ENCODE results near the gene NINJ1. TPM values are rescaled to one million over a fixed set of nuclear protein-coding genes. Genes with fewer than 3 reads are reported as not detected.

The NINJ1 gene
- total and polyA plus RNA-seq, 2 donors (not counting 1 experiment from before 2014, with no cell fraction given): 8.3 to 13.2 TPM

DNA sequence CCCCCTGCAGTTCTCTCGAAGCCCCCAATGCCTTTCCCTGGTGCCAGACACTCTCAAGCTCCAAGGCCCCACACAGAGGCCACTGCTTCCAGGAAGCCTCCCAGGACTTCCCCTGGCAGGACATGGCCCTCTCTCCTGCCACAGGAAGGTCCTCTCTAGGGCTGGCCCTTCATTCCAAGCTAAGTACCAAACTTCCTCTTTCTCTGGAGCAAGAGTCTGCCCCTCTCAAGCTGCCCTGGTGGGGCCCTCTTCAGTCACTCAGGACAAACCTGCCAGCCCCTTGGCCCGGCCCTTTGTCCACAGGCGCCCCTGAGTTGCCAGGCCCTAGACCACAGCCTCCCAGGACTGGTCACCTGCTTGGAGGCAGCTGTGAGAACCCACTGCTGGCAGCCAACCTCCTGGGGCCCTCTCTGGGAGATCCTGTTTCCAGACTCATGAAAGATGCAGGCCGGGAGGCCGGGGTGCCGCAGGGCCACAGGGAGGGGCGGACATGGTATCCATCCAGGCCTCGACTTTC lies 6.6 kb downstream of the NINJ1 start:
- Histone ChIP-seq H3K9me3 (ENCODE audit: control extremely low read depth in 1 of 3, control insufficient read depth in 2 of 3, insufficient read depth in 1 of 3, low read length in 2 of 3) (no peaks in the 10 kb centered on the region), H3K4me1 (ENCODE audit: control insufficient read depth in 2 of 2, insufficient read depth in 2 of 2, low read length in 2 of 2) (peaks cover 3 to 13% of the 10 kb centered on the region in 2 donors), H4K20me1 (ENCODE audit: control insufficient read depth, insufficient read depth, low read length, poor library complexity, severe bottlenecking) (no peaks in the 10 kb centered on the region), H2AFZ (ENCODE audit: insufficient read depth, low read depth, low read length, poor library complexity, severe bottlenecking) (no peak overlapping the region), H3K4me2 (replicated peaks; ENCODE audit: low read depth, low read length, poor library complexity, severe bottlenecking) (no peak overlapping the region), H3K36me3 (replicated peaks in 1 of 2; ENCODE audit: control extremely low read depth in 1 of 2, control insufficient read depth in 1 of 2, extremely low read depth in 1 of 2, insufficient read depth in 2 of 2, low read length in 1 of 2) (no peaks in the 10 kb centered on the region), H3K27me3 (replicated peaks in 1 of 4; ENCODE audit: control extremely low read depth in 1 of 4, control insufficient read depth in 3 of 4, insufficient read depth in 4 of 4, low read length in 3 of 4) (no peaks in the 10 kb centered on the region), H3K4me3 (ENCODE audit: control extremely low read depth in 1 of 5, extremely low read depth in 1 of 5, insufficient read depth in 1 of 5, low read depth in 2 of 5, low read length in 4 of 5) (no peak overlapping the region), H3K79me2 (ENCODE audit: control insufficient read depth, insufficient read depth, low read length) (peaks cover 6% of the 10 kb centered on the region), H3K27ac (ENCODE audit: low read length in 2 of 2) (no peak overlapping the region), H3K9ac (ENCODE audit: low read length) (no peak overlapping the region)
- ChIA-PET POLR2A (no interaction called here), CTCF (no interaction called here)
- 71% methylated on average over 8 of the region's 8 CpGs for WGBS (ENCODE audit: insufficient coverage)
- intact Hi-C loops (cut with micrococcal nuclease): no loop called here
- TF ChIP-seq, protein P1, sequence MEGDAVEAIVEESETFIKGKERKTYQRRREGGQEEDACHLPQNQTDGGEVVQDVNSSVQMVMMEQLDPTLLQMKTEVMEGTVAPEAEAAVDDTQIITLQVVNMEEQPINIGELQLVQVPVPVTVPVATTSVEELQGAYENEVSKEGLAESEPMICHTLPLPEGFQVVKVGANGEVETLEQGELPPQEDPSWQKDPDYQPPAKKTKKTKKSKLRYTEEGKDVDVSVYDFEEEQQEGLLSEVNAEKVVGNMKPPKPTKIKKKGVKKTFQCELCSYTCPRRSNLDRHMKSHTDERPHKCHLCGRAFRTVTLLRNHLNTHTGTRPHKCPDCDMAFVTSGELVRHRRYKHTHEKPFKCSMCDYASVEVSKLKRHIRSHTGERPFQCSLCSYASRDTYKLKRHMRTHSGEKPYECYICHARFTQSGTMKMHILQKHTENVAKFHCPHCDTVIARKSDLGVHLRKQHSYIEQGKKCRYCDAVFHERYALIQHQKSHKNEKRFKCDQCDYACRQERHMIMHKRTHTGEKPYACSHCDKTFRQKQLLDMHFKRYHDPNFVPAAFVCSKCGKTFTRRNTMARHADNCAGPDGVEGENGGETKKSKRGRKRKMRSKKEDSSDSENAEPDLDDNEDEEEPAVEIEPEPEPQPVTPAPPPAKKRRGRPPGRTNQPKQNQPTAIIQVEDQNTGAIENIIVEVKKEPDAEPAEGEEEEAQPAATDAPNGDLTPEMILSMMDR (IDR thresholded peaks at IDR 0.05): no peak
- TF ChIP-seq EZH2 (IDR thresholded peaks at IDR 0.05; ENCODE audit: borderline replicate concordance, insufficient read depth, low read depth, low read length, poor library complexity, severe bottlenecking): no peak
- ATAC-seq (ENCODE audit: low read depth): no peak
- H3K27me3 Mint-ChIP-seq: no peaks in the 10 kb centered on the region
- H3K4me3 Mint-ChIP-seq: no peak overlapping the region
- no peaks in the 10 kb centered on the region for H3K9me3 Mint-ChIP-seq (ENCODE audit: insufficient read depth)
- H3K27ac Mint-ChIP-seq: no peak overlapping the region
- DNase-seq: peak; percentile 35
- H3K4me1 Mint-ChIP-seq: peaks cover 27% of the 10 kb centered on the region

DNA sequence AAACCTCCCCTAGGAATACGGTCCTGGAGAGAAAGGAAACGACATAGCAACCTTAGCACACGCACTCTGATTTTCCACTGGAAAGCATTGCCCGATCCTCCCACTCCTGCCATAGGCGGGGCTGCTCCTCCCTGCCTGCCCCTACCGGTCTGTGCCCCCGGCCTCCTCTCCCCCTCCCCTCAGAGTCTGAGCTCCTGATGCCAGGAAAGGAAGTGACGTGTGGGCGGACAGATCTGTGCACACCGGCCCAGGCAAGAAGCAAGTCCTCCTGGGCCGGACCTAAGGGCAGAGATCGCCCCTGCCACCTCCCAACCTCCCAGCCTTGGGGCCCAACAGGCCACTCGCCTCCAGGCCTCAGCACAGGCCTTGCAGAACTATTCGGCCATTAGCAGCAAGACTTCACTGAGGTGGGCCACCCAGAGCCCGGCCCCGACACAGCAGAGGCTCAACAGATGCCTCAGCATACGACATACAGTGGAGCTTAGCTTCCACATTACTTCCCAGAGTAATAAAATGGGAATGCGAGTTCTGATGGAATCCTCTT lies 7.2 kb downstream of the NINJ1 start:
- Histone ChIP-seq H3K4me2 (replicated peaks; ENCODE audit: low read depth, low read length, poor library complexity, severe bottlenecking) (peak overlapping the region; percentile 25), H3K79me2 (ENCODE audit: control insufficient read depth, insufficient read depth, low read length) (peaks cover under 1% of the 10 kb centered on the region), H3K36me3 (replicated peaks in 1 of 2; ENCODE audit: control extremely low read depth in 1 of 2, control insufficient read depth in 1 of 2, extremely low read depth in 1 of 2, insufficient read depth in 2 of 2, low read length in 1 of 2) (no peaks in the 10 kb centered on the region), H2AFZ (ENCODE audit: insufficient read depth, low read depth, low read length, poor library complexity, severe bottlenecking) (no peak overlapping the region), H3K4me1 (ENCODE audit: control insufficient read depth in 2 of 2, insufficient read depth in 2 of 2, low read length in 2 of 2) (peaks cover 3 to 13% of the 10 kb centered on the region in 2 donors), H3K27ac (ENCODE audit: low read length in 2 of 2) (no peak overlapping the region), H3K9ac (ENCODE audit: low read length) (no peak overlapping the region), H3K27me3 (replicated peaks in 1 of 4; ENCODE audit: control extremely low read depth in 1 of 4, control insufficient read depth in 3 of 4, insufficient read depth in 4 of 4, low read length in 3 of 4) (no peaks in the 10 kb centered on the region), H3K9me3 (ENCODE audit: control extremely low read depth in 1 of 3, control insufficient read depth in 2 of 3, insufficient read depth in 1 of 3, low read length in 2 of 3) (no peaks in the 10 kb centered on the region), H4K20me1 (ENCODE audit: control insufficient read depth, insufficient read depth, low read length, poor library complexity, severe bottlenecking) (no peaks in the 10 kb centered on the region), H3K4me3 (ENCODE audit: control extremely low read depth in 1 of 5, extremely low read depth in 1 of 5, insufficient read depth in 1 of 5, low read depth in 2 of 5, low read length in 4 of 5) (no peak overlapping the region)
- ATAC-seq (ENCODE audit: low read depth) (no peak), DNase-seq (no peak)
- no peak overlapping the region for H3K27ac Mint-ChIP-seq
- H3K4me3 Mint-ChIP-seq: no peak overlapping the region
- TF ChIP-seq, protein P1 (IDR thresholded peaks at IDR 0.05): no peak
- no peak for TF ChIP-seq EZH2 (IDR thresholded peaks at IDR 0.05; ENCODE audit: borderline replicate concordance, insufficient read depth, low read depth, low read length, poor library complexity, severe bottlenecking)
- 73% methylated on average over 18 of the region's 18 CpGs for WGBS (ENCODE audit: insufficient coverage)
- H3K9me3 Mint-ChIP-seq (ENCODE audit: insufficient read depth): no peaks in the 10 kb centered on the region
- ChIA-PET POLR2A (no interaction called here), CTCF (no interaction called here)
- no peaks in the 10 kb centered on the region for H3K27me3 Mint-ChIP-seq
- intact Hi-C loops (cut with micrococcal nuclease): no loop called here
- peaks cover 24% of the 10 kb centered on the region for H3K4me1 Mint-ChIP-seq
